ENCODE results near the gene INSL6. TPM values are rescaled to one million over a fixed set of nuclear protein-coding genes. Genes with fewer than 3 reads are reported as not detected.
A peak's percentile ranks its signal among the peaks of the same experiment; 100 is the strongest.

The INSL6 gene
- total RNA-seq, 2 donors from 2014 or later: not detected

GRCh38 chr9:5146241-5146640 is 39.2 kb downstream of the INSL6 start:
- peaks cover 19 to 43% of the 10 kb centered on the region in 2 donors for H3K36me3 Mint-ChIP-seq (ENCODE audit: insufficient read depth in 2 of 2)
- no peaks in the 10 kb centered on the region for H3K27me3 Mint-ChIP-seq (ENCODE audit: low read depth)
- DNase-seq (no peak), ATAC-seq (replicated peaks in 1 of 2) (no peak)
- no peak overlapping the region for H3K4me3 Mint-ChIP-seq
- no peak overlapping the region for H3K27ac Mint-ChIP-seq
- no peaks in the 10 kb centered on the region for H3K4me1 Mint-ChIP-seq (ENCODE audit: low read depth)
- H3K9me3 Mint-ChIP-seq: peaks cover 9 to 11% of the 10 kb centered on the region in 2 donors

- ATAC-seq (replicated peaks in 1 of 2) (no peak), DNase-seq (no peak)
- Mint-ChIP-seq H3K27me3 (ENCODE audit: low read depth) (no peaks in the 10 kb centered on the region), H3K4me1 (ENCODE audit: low read depth) (peaks cover 6% of the 10 kb centered on the region), H3K27ac (no peak overlapping the region), H3K36me3 (ENCODE audit: insufficient read depth in 2 of 2) (peaks cover 19 to 36% of the 10 kb centered on the region in 2 donors), H3K4me3 (no peak overlapping the region), H3K9me3 (peaks cover 9% of the 10 kb centered on the region in 2 donors)
Observed at GRCh38 chr9:5144217-5144616, 41.2 kb downstream of the INSL6 start.

- peaks cover 18 to 37% of the 10 kb centered on the region in 2 donors for H3K36me3 Mint-ChIP-seq (ENCODE audit: insufficient read depth in 2 of 2)
- DNase-seq (no peak), ATAC-seq (replicated peaks in 1 of 2) (peak in 1 of 2 donors; percentile 26)
- H3K27me3 Mint-ChIP-seq (ENCODE audit: low read depth): no peaks in the 10 kb centered on the region
- H3K9me3 Mint-ChIP-seq: peaks cover 15 to 17% of the 10 kb centered on the region in 2 donors
- no peak overlapping the region for H3K4me3 Mint-ChIP-seq
- no peak overlapping the region for H3K27ac Mint-ChIP-seq
- peaks cover 6% of the 10 kb centered on the region for H3K4me1 Mint-ChIP-seq (ENCODE audit: low read depth)
Observed at GRCh38 chr9:5140151-5140550, 45.3 kb downstream of the INSL6 start.

DNA sequence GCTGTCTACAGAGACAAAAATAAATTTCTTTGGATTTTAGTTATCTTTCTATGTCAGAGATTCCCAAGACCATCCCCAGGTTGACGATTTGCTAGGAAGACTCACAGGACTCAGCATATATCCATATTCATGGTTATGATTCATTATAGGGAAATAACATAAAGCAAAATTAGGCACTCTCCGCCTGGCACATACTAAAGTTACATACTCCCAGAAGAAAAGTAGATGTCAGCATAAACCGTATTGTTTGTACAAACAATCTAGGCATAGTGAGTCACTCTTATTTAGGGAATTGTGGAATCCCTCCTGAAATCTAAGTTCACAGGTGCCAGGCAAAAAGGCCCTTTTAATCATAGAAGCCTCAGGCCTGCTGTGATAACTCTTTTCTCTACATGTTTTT is 62.9 kb downstream of the INSL6 start:
- Mint-ChIP-seq H3K27ac (no peak overlapping the region), H3K4me1 (ENCODE audit: low read depth) (no peaks in the 10 kb centered on the region), H3K27me3 (ENCODE audit: low read depth) (no peaks in the 10 kb centered on the region), H3K36me3 (ENCODE audit: insufficient read depth in 2 of 2) (peaks cover 9 to 26% of the 10 kb centered on the region in 2 donors), H3K9me3 (no peaks in the 10 kb centered on the region), H3K4me3 (no peak overlapping the region)
- ATAC-seq (replicated peaks in 1 of 2) (no peak), DNase-seq (no peak)

DNA sequence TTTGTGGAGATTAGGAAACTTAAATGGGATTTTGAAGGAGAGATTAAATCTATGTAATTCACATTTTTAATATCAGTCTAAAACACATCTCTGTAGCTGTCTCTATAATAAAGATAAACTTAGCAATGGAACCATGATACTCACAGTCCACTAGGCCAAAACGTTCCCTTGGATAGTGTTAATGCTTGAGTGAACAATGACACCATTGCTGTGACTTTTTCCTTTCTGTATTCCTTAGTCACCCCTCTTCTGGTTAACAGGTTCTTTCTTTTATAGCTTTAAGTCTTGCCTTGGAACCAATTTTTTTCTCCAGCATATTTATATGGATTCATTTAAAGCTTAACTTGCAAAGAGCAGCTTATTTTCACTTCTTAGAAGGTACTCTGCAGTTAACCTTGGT is 63.3 kb downstream of the INSL6 start:
- Mint-ChIP-seq H3K4me3 (no peak overlapping the region), H3K27ac (no peak overlapping the region), H3K4me1 (ENCODE audit: low read depth) (no peaks in the 10 kb centered on the region), H3K9me3 (no peaks in the 10 kb centered on the region), H3K27me3 (ENCODE audit: low read depth) (no peaks in the 10 kb centered on the region), H3K36me3 (ENCODE audit: insufficient read depth in 2 of 2) (peaks cover 9 to 24% of the 10 kb centered on the region in 2 donors)
- DNase-seq (no peak), ATAC-seq (replicated peaks in 1 of 2) (no peak)

DNA sequence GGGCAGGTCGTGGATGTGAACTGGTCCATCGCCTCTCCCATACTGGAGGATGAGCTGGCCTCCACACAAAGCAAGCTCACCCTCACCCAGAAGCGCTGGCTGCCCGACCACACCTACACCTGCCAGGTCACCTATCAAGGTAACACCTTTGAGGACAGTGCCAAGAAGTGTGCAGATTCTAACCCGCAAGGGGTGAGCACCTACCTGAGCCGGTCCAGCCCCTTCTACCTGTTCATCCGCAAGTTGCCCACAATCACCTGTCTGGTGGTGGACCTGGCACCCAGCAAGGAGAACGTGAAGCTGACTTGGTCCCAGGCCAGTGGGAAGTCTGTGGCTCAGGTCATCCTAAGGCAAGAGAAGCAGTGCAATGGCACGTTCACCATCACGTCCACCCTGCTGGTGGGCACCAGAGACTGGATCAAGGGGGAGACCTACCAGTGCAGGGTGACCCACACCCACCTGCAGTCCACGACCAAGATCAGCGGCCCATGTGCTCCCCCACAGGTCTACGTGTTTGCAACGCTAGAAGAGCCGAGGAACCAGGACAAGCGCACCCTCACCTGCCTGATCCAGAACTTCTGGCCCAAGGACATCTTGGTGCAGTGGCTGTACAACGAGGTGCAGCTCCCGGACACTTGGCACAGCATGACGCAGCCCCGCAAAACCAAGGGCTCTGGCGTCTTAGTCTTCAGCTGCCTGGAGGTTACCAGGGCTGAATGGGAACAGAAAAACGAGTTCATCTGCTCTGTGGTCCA is 71.3 kb downstream of the INSL6 start:
- Mint-ChIP-seq H3K4me3 (no peak overlapping the region), H3K36me3 (ENCODE audit: insufficient read depth in 2 of 2) (peaks cover 8 to 18% of the 10 kb centered on the region in 2 donors), H3K27ac (no peak overlapping the region), H3K4me1 (ENCODE audit: low read depth) (no peaks in the 10 kb centered on the region), H3K9me3 (peaks cover 0 to 4% of the 10 kb centered on the region in 2 donors), H3K27me3 (ENCODE audit: low read depth) (no peaks in the 10 kb centered on the region)
- DNase-seq: no peak
- no peak for ATAC-seq (replicated peaks in 1 of 2)

Other genes starting within 250 kb of the INSL6 start
- gene JAK2, start 200.4 kb downstream of the INSL6 start, total RNA-seq: 10 to 100 TPM; 30.3 to 31.9 TPM
- gene INSL4, start 45.8 kb upstream of the INSL6 start, total RNA-seq: not detected
- 1 to 10 TPM; 3.4 to 4.0 TPM for gene RLN2, start 119.1 kb upstream of the INSL6 start, total RNA-seq
- gene RLN1, start 154.2 kb upstream of the INSL6 start, total RNA-seq: 1 to 10 TPM; 1.3 to 1.6 TPM

Measured in activated T-cell treated with anti-CD3 and anti-CD28 coated beads, Interleukin-2, amount 50 U/mL, for 72 hours (primary cell).